ENCODE results near the gene GALNT7. TPM values are rescaled to one million over a fixed set of nuclear protein-coding genes. Genes with fewer than 3 reads are reported as not detected.

Gene GALNT7

DNA sequence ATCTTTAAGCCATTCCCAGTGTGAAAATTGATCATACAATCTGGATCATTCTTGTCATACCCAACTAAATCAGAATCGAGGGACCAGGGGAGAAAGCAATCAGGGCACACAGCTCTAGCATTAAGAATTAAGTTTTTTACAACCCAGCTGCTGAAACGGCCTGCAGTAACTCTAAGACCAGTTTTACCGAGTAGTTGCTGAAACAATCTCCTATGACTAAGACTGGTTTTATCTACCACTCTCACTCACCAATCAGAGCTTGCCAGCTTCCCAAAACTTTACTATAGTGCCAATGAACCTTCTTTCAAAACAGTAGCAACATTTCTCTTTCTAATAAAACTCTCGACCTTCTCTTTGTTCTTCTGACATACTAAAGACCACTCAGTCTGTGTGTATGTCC lies 199.3 kb downstream of the GALNT7 start:
- Histone ChIP-seq H3K4me1 (ENCODE audit: control insufficient read depth, insufficient read depth, low read length) (peaks cover 16% of the 10 kb centered on the region), H3K9me3 (replicated peaks; ENCODE audit: low read length) (no peaks in the 10 kb centered on the region), H3K9ac (ENCODE audit: low read depth, low read length) (no peak overlapping the region), H3K4me3 (ENCODE audit: low read length) (no peak overlapping the region), H3K4me2 (ENCODE audit: low read length) (peak overlapping the region; percentile 61), H3K36me3 (ENCODE audit: insufficient read depth, low read length) (no peaks in the 10 kb centered on the region), H3K27me3 (ENCODE audit: control insufficient read depth, insufficient read depth, low read length) (no peaks in the 10 kb centered on the region)

- H3K4me1 ChIP-seq (ENCODE audit: control insufficient read depth, insufficient read depth, low read length), result peaks cover 22% of the 10 kb centered on the region
- no peaks in the 10 kb centered on the region for H3K9me3 ChIP-seq (replicated peaks; ENCODE audit: low read length)
- H3K4me3 ChIP-seq (ENCODE audit: low read length), result peak overlapping the region; percentile 78
- peak overlapping the region; percentile 82 for H3K9ac ChIP-seq (ENCODE audit: low read depth, low read length)
- peak overlapping the region; percentile 88 for H3K4me2 ChIP-seq (ENCODE audit: low read length)
- H3K36me3 ChIP-seq (ENCODE audit: insufficient read depth, low read length), result peaks cover 6% of the 10 kb centered on the region
- H3K27me3 ChIP-seq (ENCODE audit: control insufficient read depth, insufficient read depth, low read length), result no peaks in the 10 kb centered on the region
Measured at GRCh38 chr4:173370130-173370476, 201.5 kb downstream of the GALNT7 start.

GRCh38 chr4:173370477-173371291 lies 202.1 kb downstream of the GALNT7 start, which contains the start of gene SAP30:
Gene SAP30, plus strand, starts transcription at chr4:173370954. Its CDS starts 229 bp downstream, at chr4:173371183.
- H3K9me3 ChIP-seq (replicated peaks; ENCODE audit: low read length), result no peaks in the 10 kb centered on the region
- peak within 1 kb of the TSS; percentile 100 for H3K4me3 ChIP-seq (ENCODE audit: low read length)
- H3K4me2 ChIP-seq (ENCODE audit: low read length), result peak within 1 kb of the TSS; percentile 93
- peaks cover 6% of the 10 kb centered on the region for H3K36me3 ChIP-seq (ENCODE audit: insufficient read depth, low read length)
- H3K9ac ChIP-seq (ENCODE audit: low read depth, low read length), result peak within 1 kb of the TSS; percentile 85
- no peaks in the 10 kb centered on the region for H3K27me3 ChIP-seq (ENCODE audit: control insufficient read depth, insufficient read depth, low read length)
- peaks cover 22% of the 10 kb centered on the region for H3K4me1 ChIP-seq (ENCODE audit: control insufficient read depth, insufficient read depth, low read length)

DNA sequence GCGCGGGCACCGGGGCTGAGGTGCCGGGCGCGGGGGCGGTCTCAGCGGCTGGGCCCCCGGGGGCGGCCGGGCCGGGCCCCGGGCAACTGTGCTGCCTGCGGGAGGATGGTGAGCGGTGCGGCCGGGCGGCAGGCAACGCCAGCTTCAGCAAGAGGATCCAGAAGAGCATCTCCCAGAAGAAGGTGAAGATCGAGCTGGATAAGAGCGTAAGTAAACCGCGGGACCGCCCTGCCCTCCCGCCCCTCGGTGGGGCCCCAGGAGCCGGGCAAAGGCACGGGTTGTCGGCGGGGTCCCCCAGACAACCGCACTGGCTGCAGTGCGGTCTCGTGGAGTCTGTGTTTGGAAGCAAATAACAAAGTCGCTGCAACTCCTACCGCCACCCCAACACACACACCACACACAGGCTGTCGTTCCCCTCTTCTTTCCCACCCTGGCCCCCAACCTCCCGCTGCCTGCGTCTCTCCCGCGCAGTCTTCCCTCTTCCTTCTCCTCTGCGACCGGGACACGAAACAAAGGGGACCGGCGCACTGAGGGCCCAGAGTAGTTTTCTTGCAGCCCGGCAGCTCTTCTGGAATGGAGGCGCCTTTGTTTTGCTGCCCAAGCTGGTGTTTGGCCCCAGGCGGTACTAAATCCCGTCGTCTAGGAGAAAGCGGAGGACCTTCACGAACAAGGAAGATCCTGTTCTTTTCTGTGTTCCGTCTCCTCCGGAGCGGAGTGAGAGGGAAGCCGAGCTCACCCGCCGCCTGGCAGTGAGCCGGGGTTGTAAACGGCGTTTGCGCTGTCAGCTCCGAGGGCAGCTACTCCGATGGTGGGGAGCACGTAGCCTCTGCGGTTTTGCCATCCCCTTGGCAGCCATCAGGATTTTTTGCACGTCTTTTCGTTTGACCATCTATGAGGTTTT lies 202.9 kb downstream of the GALNT7 start:
- peaks cover 6% of the 10 kb centered on the region for H3K36me3 ChIP-seq (ENCODE audit: insufficient read depth, low read length)
- H3K4me3 ChIP-seq (ENCODE audit: low read length), result peak overlapping the region; percentile 100
- peak overlapping the region; percentile 93 for H3K4me2 ChIP-seq (ENCODE audit: low read length)
- H3K9ac ChIP-seq (ENCODE audit: low read depth, low read length), result peak overlapping the region; percentile 85
- H3K9me3 ChIP-seq (replicated peaks; ENCODE audit: low read length), result no peaks in the 10 kb centered on the region
- H3K27me3 ChIP-seq (ENCODE audit: control insufficient read depth, insufficient read depth, low read length), result no peaks in the 10 kb centered on the region
- H3K4me1 ChIP-seq (ENCODE audit: control insufficient read depth, insufficient read depth, low read length), result peaks cover 22% of the 10 kb centered on the region

Small RNAs within 50 kb of the gene (small RNA-seq; reads per million reads assigned to genes)
- gene MIR548T (not detected), gene RN7SL253P (not detected)
